Effector CD4-positive, alpha-beta T cell (primary cell): ENCODE data around the gene VENTX. TPM values are rescaled to one million over a fixed set of nuclear protein-coding genes. Genes with fewer than 3 reads are reported as not detected.

Source experiments
- DNase-seq: peaks from one replicate; pipeline ENCODE4 v3.0.0-alpha.2; 2020
- total RNA-seq: gene quantifications from one replicate; lab custom pipeline; 2026; lab: John Stamatoyannopoulos, UW

The VENTX gene
- not detected for total RNA-seq

- no peak for DNase-seq
Measured at GRCh38 chr10:133237588-133238465, at the start of gene VENTX. TSS of gene VENTX (plus strand) at chr10:133237855. CDS start at chr10:133237915, 60 bp downstream.

- no peak for DNase-seq
Measured at GRCh38 chr10:133187906-133188681, 49.6 kb upstream of the VENTX start.

GRCh38 chr10:133189256-133189655, 48.4 kb upstream of the VENTX start:
- no peak for DNase-seq

- DNase-seq, result no peak
Measured at GRCh38 chr10:133189726-133190125, 47.9 kb upstream of the VENTX start.

- DNase-seq, result no peak
Measured at GRCh38 chr10:133190225-133190624, 47.4 kb upstream of the VENTX start.

- DNase-seq, result no peak
Measured at GRCh38 chr10:133191651-133192050, 46.0 kb upstream of the VENTX start.

- DNase-seq, result no peak
Measured at GRCh38 chr10:133194151-133194550, 43.5 kb upstream of the VENTX start.

- no peak for DNase-seq
Measured at GRCh38 chr10:133195096-133195495, 42.6 kb upstream of the VENTX start.

GRCh38 chr10:133195611-133196010, 42.0 kb upstream of the VENTX start:
- no peak for DNase-seq

GRCh38 chr10:133196221-133196915, 41.3 kb upstream of the VENTX start:
- DNase-seq, result no peak

GRCh38 chr10:133196936-133197758, 40.5 kb upstream of the VENTX start:
- DNase-seq, result no peak

- DNase-seq, result no peak
Measured at GRCh38 chr10:133197786-133198185, 39.9 kb upstream of the VENTX start.

- DNase-seq, result no peak
Measured at GRCh38 chr10:133198206-133198605, 39.4 kb upstream of the VENTX start.

- DNase-seq, result no peak
Measured at GRCh38 chr10:133198621-133199487, 38.8 kb upstream of the VENTX start.

- no peak for DNase-seq
Measured at GRCh38 chr10:133199488-133199885, 38.2 kb upstream of the VENTX start.

- DNase-seq, result no peak
Measured at GRCh38 chr10:133199992-133200611, 37.6 kb upstream of the VENTX start.

GRCh38 chr10:133200621-133201031, 37.0 kb upstream of the VENTX start:
- no peak for DNase-seq

GRCh38 chr10:133201151-133201947, 36.3 kb upstream of the VENTX start:
- no peak for DNase-seq

GRCh38 chr10:133201948-133202725, 35.5 kb upstream of the VENTX start:
- DNase-seq, result no peak
